Activated CD4-positive, alpha-beta T cell treated with anti-CD3 and anti-CD28 coated beads, Interleukin-10, Interleukin-2, amounts not matched to agents 100 ng/mL and 50 ng/mL, durations not matched to agents 16 hours and 8 hours (primary cell): ENCODE results near the gene BTBD18.
A peak's percentile ranks its signal among the peaks of the same experiment; 100 is the strongest.
"Not testable (repeated sequence)": the region's sequence is repeated elsewhere in the genome, so short reads cannot be mapped to it uniquely, and the experiment has no call there.

ENCODE experiments used
- DNase-seq: peaks from one replicate; pipeline ENCODE4 v3.0.0-alpha.2; 2020

BTBD18 gene

GRCh38 chr11:57727185-57727584 lies 24.4 kb downstream of the BTBD18 start:
- DNase-seq = no peak

GRCh38 chr11:57716726-57717125 lies 34.9 kb downstream of the BTBD18 start:
- DNase-seq = not testable (repeated sequence)

DNA sequence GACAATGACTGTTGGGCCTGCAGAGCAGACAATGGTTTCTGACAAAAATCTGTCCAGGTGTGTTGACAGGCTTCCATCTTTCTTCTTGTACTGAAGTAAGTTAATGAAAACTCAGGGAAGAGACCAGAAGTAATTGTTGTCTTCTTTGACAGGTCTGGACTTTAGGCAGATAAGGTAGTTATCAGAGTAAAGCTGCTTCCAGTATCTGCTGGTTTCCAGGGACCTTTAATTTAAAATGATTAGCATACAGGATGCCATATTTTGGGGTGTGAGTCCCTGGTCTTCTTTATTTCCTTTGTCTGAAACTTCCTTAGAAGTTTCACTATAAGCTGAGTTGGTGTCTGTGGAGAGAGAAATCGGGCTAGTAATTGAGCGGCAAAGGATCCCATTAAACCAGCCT lies 37.8 kb downstream of the BTBD18 start:
- no peak for DNase-seq

GRCh38 chr11:57712256-57713150 lies 39.1 kb downstream of the BTBD18 start, which contains the start of gene TMX2:
TMX2 (plus strand) TSS chr11:57712593; CDS start chr11:57712619, 26 bp downstream.
- peak; percentile 96 for DNase-seq

GRCh38 chr11:57711414-57712255 lies 40.0 kb downstream of the BTBD18 start, which contains the start of gene MED19:
MED19 (minus strand) TSS chr11:57712215; CDS start chr11:57712179, 36 bp downstream.
- DNase-seq = peak; percentile 86

- peak; percentile 69 for DNase-seq
These were observed 41.7 kb downstream of the BTBD18 start for GRCh38 chr11:57709802-57710367.

DNA sequence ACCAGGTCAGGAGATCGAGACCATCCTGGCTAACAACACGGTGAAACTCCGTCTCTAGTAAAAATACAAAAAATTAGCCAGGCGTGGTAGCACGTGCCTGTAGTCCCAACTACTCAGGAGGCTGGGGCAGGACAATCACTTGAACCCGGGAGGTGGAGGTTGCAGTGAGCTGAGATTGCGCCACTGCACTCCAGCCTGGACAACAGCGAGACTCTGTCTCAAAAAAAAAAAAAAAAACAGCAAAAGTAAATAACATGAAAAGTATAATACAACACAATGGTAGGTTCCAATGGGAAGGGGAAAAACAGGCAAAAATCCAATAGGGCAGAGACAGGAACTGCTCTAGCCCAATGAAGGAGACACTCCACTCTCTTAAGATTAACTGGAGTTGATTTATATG lies 46.2 kb downstream of the BTBD18 start:
- DNase-seq = not testable (repeated sequence)

GRCh38 chr11:57704932-57705331 lies 46.7 kb downstream of the BTBD18 start:
- DNase-seq = no peak

DNA sequence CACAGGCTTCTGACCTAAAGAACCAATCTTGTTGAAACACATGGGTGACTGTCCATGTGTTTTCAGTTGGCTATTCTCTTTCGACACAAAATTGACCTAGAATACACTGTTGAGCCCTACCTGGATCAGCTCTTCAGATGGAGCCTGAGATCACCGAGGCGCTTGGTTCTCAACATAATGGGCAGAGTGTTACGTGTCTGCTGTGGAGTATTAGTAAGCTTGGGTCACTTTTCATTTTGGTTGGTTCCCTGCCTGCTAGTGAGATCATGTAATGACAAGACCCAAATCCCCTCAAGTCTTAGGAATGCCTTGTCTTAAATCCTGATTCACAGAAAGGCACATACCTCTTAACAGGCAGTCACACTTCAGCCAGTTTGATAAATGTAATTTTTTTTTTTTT lies 48.3 kb downstream of the BTBD18 start:
- DNase-seq = no peak

GRCh38 chr11:57700425-57700824 lies 51.2 kb downstream of the BTBD18 start:
- DNase-seq = no peak

- no peak for DNase-seq
These were observed 51.8 kb downstream of the BTBD18 start for GRCh38 chr11:57699813-57700212.

DNA sequence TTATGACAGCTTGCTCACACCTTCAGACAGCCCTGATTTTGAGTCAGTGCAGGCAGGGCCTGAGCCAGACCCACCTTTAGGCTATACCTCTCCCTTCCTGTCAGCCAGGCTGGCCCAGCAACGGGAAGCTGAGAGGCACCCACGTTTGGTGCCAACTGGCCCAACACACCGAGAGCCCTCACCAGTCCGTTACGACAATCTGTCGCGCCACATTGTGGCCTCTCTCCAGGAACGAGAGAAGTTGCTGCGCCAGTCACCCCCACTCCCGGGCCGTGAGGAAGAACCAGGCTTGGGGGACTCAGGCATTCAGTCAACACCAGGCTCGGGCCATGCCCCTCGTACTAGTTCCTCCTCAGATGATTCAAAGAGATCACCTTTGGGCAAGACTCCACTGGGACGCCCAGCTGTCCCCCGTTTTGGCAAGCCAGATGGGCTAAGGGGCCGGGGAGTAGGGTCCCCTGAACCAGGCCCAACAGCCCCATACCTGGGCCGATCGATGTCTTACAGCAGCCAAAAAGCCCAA lies 52.7 kb downstream of the BTBD18 start:
- DNase-seq = no peak
